ENCODE data around the gene TLX2.

The TLX2 gene

GRCh38 chr2:74515981-74516633, 1.9 kb downstream of the TLX2 start:
- TF ChIP-seq CTCF (IDR thresholded peaks at IDR 0.05; ENCODE audit: low read length) (no peak), EZH2 (IDR thresholded peaks at IDR 0.05; ENCODE audit: borderline replicate concordance, low read length) (no peak)
- Histone ChIP-seq H3K36me3 (ENCODE audit: insufficient read depth, low read length) (no peaks in the 10 kb centered on the region), H3K4me3 (ENCODE audit: low read depth, low read length, poor library complexity, severe bottlenecking) (peak overlapping the region; percentile 43), H3K9me2 (ENCODE audit: low read depth, low read length) (no peaks in the 10 kb centered on the region), H2AFZ (ENCODE audit: low read length) (no peak overlapping the region), H3K79me2 (ENCODE audit: insufficient read depth, low read length) (no peaks in the 10 kb centered on the region), H3K9ac (ENCODE audit: low read length) (no peak overlapping the region; the same call in 1 of the 2 replicates), H3K9me3 (ENCODE audit: low read length) (no peaks in the 10 kb centered on the region), H3K4me2 (ENCODE audit: low read length) (peak overlapping the region; percentile 54), H4K20me1 (ENCODE audit: insufficient read depth, low read length) (no peaks in the 10 kb centered on the region), H3K4me1 (ENCODE audit: insufficient read depth, low read length, severe bottlenecking) (peaks cover 10% of the 10 kb centered on the region), H3F3A (ENCODE audit: insufficient read depth, low read length) (no peaks in the 10 kb centered on the region), H3K27ac (ENCODE audit: low read depth, low read length, poor library complexity, severe bottlenecking) (no peak overlapping the region), H3K27me3 (ENCODE audit: insufficient read depth, low read length) (peaks cover 7% of the 10 kb centered on the region; the same call in 1 of the 2 replicates)

DNA sequence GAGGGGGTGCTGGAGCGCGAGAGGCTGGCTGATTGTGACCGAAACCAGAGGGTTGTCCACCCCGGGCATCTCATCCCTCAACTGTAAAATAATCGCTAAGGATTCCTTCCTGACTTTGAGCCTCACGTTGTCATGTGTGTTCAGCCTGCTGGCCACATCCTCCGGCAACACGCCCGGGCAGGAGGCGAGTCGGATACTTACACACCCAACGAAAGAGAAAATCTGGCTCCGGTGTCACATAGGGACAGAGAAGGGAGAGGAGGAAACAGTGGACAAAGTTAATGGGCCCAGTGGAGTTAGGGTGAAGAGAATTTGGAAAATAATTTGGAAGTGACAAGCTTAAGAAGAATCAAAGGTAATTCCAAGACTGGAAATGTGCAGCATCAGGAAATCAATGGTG, 2.4 kb downstream of the TLX2 start:
- Histone ChIP-seq H3K4me3 (ENCODE audit: low read depth, low read length, poor library complexity, severe bottlenecking) (peak overlapping the region; percentile 43), H3K9me2 (ENCODE audit: low read depth, low read length) (no peaks in the 10 kb centered on the region)

GRCh38 chr2:74522516-74522915, 8.3 kb downstream of the TLX2 start:
- TF ChIP-seq EZH2 (IDR thresholded peaks at IDR 0.05; ENCODE audit: borderline replicate concordance, low read length) (no peak), CTCF (IDR thresholded peaks at IDR 0.05; ENCODE audit: low read length) (no peak)
- no peak overlapping the region for H3K4me2 ChIP-seq (ENCODE audit: low read length)
- no peak overlapping the region for H2AFZ ChIP-seq (ENCODE audit: low read length)
- H3K79me2 ChIP-seq (ENCODE audit: insufficient read depth, low read length): no peaks in the 10 kb centered on the region
- no peak overlapping the region for H3K27ac ChIP-seq (ENCODE audit: low read depth, low read length, poor library complexity, severe bottlenecking)
- H3K4me1 ChIP-seq (ENCODE audit: insufficient read depth, low read length, severe bottlenecking): no peaks in the 10 kb centered on the region
- H3K9me2 ChIP-seq (ENCODE audit: low read depth, low read length): no peaks in the 10 kb centered on the region
- no peaks in the 10 kb centered on the region for H4K20me1 ChIP-seq (ENCODE audit: insufficient read depth, low read length)
- no peak overlapping the region for H3K4me3 ChIP-seq (ENCODE audit: low read depth, low read length, poor library complexity, severe bottlenecking)
- H3K9ac ChIP-seq (ENCODE audit: low read length): no peak overlapping the region
- H3K36me3 ChIP-seq (ENCODE audit: insufficient read depth, low read length): peaks cover 22% of the 10 kb centered on the region
- no peaks in the 10 kb centered on the region for H3F3A ChIP-seq (ENCODE audit: insufficient read depth, low read length)
- no peaks in the 10 kb centered on the region for H3K9me3 ChIP-seq (ENCODE audit: low read length)
- H3K27me3 ChIP-seq (ENCODE audit: insufficient read depth, low read length): peaks cover 3% of the 10 kb centered on the region; the same call in 1 of the 2 replicates

More for the DNA sequence above, 2.4 kb downstream of the TLX2 start:
- Histone ChIP-seq H3K4me1 (ENCODE audit: insufficient read depth, low read length, severe bottlenecking) (peaks cover 10% of the 10 kb centered on the region), H3K9me3 (ENCODE audit: low read length) (no peaks in the 10 kb centered on the region), H3K27me3 (ENCODE audit: insufficient read depth, low read length) (peaks cover 7% of the 10 kb centered on the region; the same call in 1 of the 2 replicates), H3K79me2 (ENCODE audit: insufficient read depth, low read length) (no peaks in the 10 kb centered on the region), H4K20me1 (ENCODE audit: insufficient read depth, low read length) (no peaks in the 10 kb centered on the region), H3F3A (ENCODE audit: insufficient read depth, low read length) (no peaks in the 10 kb centered on the region), H3K36me3 (ENCODE audit: insufficient read depth, low read length) (no peaks in the 10 kb centered on the region), H3K9ac (ENCODE audit: low read length) (no peak overlapping the region), H3K27ac (ENCODE audit: low read depth, low read length, poor library complexity, severe bottlenecking) (no peak overlapping the region), H2AFZ (ENCODE audit: low read length) (no peak overlapping the region), H3K4me2 (ENCODE audit: low read length) (peak overlapping the region; percentile 54; the same call in 1 of the 2 replicates)
- TF ChIP-seq EZH2 (IDR thresholded peaks at IDR 0.05; ENCODE audit: borderline replicate concordance, low read length) (no peak), CTCF (IDR thresholded peaks at IDR 0.05; ENCODE audit: low read length) (no peak)
